T-helper 22 cell (primary cell): Measurements from ENCODE around the gene ZNF586.
"Not testable (repeated sequence)": the region's sequence is repeated elsewhere in the genome, so short reads cannot be mapped to it uniquely, and the experiment has no call there.

ENCODE experiments used
- DNase-seq: peaks from one replicate; pipeline ENCODE4 v3.0.0-alpha.2; 2020; ENCODE audit warnings: low read depth

The ZNF586 gene

DNA sequence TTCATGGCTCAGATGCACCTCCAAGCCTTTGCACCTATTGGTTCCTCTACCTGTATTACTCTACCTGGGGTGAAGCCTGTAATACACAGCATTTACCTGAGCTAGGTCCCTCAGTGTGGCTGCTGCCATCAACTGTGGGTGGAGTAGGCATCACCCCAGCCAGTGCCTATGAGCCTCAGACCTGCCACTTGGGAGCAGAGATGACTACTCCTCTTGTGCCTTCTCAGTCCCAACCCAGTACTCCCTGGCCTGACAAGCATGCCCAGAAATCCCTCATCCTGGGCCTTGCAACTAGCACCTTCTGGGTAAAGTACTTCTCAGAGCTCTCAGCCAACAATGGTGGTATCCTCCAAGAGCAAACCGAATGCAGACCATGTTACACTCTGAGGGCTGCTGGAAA, 27.1 kb downstream of the ZNF586 start:
- DNase-seq = not testable (repeated sequence)

DNA sequence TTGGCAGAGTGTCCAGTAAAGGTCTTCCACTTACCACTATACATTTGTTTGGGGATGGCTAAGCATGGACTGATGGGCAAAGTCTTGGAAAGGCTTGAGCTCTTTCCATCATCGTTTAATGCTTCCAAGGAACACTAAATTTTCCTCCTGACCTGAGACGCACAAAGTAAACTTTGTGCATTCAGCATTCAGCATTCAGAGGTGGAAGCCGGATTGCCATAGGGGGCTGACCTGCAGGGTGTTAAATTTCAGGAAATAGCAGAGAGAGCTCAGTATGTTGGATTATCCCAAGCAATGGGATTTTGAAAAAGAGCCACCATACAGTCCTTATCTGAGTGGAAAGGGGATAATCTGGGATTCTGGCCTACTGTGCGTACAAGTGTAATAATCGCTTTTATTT, 31.2 kb downstream of the ZNF586 start:
- no peak for DNase-seq

GRCh38 chr19:57802269-57802668, 32.8 kb downstream of the ZNF586 start:
- no peak for DNase-seq

DNA sequence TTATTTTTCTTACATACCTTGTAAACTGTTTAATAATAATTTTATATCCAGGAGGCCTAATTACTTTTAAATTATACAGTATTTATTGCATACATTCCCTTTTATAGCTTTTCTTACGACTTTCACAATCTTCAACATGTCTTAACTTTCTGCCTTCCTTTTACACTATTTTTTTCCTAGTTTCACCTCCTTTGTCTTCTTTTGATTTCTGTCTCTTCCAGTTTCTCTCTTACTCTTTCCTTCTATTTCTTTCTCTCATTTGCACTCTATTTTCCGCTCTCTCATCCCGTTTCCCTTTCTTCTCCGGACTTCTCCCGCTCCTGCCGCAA, 33.8 kb downstream of the ZNF586 start:
- DNase-seq = no peak

DNA sequence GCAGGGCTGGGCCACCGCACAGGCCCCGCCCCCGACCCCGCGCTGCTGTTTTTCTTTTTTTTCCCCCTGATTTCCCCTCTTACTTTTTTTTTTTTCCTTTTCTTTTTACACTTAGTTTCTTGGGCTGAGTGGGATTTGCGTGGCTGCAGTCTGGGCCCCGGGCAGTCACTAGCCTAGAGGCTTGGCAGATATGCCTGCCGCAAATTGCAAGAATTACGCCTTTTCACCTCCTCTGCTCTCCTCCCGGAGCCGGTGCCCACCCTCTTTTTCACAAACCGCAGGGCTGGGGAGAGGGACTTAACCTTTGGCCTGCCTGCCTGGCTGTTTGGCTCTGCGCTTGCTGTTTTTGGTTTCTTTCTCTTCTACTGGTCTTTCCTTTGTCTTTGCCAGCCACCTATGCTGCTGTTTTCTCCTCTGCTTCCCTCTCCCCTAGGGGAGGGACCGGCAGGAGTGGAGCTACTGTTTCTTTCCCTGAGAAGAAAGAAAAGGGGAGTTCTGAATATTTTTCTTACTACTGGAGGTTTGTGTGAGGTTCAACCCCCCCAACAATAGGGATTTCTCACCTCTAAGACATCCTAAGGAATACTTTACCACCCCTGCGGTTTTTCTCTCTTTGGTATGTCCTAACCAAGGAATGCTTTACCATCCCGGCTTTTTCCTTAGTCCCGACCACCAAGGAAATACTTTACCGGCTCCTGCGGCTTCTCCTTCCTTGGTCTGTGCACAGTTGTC, 34.3 kb downstream of the ZNF586 start:
- no peak for DNase-seq

- DNase-seq = no peak
Measured at GRCh38 chr19:57807541-57807940, 38.1 kb downstream of the ZNF586 start.

- DNase-seq = not testable (repeated sequence)
Measured at GRCh38 chr19:57810410-57811295, 41.2 kb downstream of the ZNF586 start.

DNA sequence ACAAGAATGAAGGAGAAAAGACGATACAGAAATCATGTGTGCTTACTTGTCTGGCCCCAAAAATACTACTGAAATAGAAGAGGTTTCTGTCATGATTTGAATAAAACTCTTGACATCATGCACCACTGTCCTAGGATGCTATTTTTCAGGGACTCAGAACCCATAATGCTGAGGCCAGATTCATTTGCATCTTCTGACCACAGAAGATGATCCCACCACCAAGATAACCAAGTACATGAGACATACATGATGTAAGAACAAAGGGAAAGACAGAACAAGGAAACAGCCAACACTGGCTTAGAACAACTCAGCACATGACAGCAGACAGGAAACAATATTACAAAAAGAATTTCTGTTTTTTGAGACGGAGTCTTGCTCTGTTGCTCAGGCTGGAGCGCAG, 42.8 kb downstream of the ZNF586 start:
- DNase-seq = no peak

GRCh38 chr19:57812975-57813820, 43.7 kb downstream of the ZNF586 start:
- DNase-seq = not testable (repeated sequence)

- DNase-seq = no peak
Measured at GRCh38 chr19:57813919-57814504, 44.5 kb downstream of the ZNF586 start.

DNA sequence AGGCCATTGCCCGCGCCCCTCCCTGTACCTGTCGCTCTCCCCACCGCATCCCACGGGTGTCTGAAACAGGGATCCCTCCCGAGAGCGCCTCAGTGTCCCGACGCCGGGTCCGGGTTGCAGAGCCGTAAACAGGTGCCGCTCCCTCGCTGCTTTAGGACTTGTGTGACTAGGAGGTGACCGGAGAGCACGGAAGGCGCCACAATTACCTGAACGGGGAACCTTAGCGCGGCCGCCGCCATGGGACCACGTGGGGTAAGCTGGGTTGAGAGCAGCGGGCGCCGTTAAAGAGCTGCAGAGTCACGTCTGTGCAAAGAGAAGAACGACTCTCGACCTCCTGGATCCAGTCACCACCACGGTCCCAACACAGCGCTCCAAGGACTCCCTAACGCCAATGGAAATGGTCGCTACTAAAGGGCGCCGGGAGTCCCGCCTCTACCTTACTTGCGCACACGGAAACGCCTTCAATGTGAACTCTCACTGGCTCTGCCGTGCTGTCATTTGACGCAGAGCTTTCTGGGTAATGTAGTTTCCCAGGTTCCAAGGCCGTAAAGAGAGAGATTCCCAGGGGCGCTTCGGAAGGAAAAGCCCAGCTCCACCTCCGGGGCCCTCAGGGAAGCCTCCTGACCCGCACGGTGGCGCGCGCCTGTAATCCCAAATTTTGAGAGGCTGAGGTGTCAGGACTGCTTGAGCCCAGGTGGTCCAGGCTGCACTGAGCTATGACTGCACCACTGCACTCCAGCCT, 45.2 kb downstream of the ZNF586 start, which contains the start of gene ZNF552:
Gene ZNF552, minus strand, starts transcription at position 409 of the 742 bp plus-strand sequence. Its CDS starts 170 bp downstream, at position 239.
- peak; percentile 67 for DNase-seq

GRCh38 chr19:57815247-57816075, 46.0 kb downstream of the ZNF586 start:
- DNase-seq = no peak

- DNase-seq = no peak
Measured at GRCh38 chr19:57816652-57817051, 47.2 kb downstream of the ZNF586 start.

DNA sequence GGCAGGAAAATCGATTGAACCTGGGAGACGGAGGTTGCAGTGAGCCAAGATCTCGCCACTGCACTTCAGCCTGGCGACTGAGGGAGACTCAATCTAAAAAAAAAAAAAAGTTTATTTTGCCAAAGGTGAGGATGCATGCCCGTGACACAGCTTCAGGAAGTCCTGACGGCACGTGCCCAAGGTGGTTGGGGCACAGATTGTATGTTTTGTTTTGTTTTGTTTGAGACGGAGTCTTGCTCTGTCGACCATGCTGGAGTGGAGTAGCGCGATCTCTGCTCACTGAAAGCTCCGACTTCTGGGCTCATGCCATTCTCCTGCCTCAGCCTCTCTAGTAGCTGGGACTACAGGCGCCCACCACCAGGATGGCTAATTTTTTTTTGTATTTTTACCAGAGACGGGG, 48.5 kb downstream of the ZNF586 start:
- no peak for DNase-seq

DNA sequence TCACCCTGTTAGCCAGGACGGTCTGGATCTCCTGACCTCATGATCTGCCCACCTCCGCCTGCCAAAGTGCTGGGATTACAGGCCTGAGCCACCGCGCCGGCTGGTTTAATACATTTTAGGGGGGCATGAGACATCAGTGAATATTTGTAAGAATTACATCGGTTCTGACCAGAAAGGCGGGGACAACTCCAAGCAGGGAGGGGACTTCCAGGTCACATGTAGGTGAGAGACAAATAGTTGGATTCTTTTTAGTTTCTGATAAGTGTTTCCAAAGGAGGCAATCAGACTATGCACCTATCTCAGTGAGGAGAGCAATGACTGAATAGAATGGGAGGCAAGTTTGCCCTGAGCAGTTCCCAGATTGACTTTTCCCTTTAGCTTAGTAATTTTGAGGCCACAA, 48.9 kb downstream of the ZNF586 start:
- no peak for DNase-seq

DNA sequence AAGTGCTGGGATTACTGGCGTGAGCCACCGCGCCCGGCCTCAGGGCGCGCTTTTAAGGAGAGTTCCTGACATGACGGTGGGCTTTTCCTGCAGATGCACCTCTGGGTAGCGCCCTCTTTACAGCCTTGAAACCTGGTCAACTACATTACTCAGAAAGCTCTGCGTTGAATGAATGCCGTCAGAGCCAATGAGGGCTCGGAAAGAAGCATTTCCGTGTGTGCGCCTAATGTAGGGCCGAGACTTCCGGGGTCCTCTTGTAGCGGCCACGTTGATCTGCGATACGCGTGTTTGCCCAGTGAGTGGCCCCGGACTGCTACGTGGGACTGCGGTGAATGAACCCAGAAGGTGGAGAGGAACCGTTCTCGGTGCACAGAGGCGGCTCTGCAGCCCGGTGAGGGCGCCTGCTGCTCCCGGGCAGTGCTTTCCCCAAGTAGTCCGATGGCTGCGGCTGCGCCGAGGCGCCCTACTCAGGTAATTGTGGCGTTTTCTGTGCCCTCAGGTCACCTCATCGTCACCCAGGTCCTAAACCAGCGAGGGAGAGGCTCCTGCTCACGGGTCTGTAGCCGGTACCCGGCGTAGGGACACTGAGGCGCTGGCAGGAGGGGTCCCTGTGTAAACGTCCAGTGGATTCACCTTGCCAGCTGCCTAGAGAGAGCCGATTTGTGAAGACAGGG, 50.1 kb downstream of the ZNF586 start:
- peak; percentile 77 for DNase-seq

DNA sequence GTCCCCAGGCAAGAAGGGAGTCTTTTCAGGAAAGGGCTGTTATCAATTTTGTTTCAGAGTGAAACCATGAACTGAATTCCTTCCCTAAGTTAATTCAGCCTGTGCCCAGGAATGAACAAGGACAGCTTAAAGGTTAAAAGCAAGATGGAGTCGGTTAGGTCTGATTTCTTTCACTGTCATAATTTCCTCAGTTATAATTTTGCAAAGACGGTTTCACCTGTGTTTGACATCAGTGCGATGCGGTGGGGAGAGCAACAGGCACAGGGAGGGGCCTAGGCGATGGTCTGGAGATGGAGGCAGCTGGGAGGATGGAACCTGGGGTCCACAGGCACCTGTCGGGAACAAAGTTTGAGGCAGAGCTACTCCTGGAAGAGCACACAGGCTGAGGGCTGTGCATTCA, 51.1 kb downstream of the ZNF586 start:
- no peak for DNase-seq

DNA sequence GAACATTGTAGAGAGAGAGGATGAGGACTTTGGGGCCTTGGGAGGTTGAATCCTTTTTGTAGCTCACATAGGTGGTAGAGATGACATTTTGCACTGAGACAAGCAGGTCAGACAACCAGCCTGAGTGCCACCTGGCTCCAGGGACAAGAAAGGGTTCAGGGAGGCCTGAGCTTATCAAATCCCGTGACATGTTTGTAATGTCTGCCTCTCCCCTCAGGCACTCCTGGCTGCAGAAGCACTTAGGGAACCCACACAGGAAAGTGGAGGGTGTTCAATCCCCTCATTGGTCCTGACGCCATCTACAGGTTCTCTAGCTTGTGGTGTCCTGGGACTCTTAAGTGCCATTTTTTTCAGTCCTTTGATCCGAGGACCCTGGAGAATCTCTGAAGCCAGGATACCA, 51.6 kb downstream of the ZNF586 start:
- DNase-seq = not testable (repeated sequence)

- DNase-seq = not testable (repeated sequence)
Measured at GRCh38 chr19:57821501-57821900, 52.0 kb downstream of the ZNF586 start.

- not testable (repeated sequence) for DNase-seq
Measured at GRCh38 chr19:57823155-57823554, 53.7 kb downstream of the ZNF586 start.
